Measurements from ENCODE around the gene UNC45B. TPM values are rescaled to one million over a fixed set of nuclear protein-coding genes. Genes with fewer than 3 reads are reported as not detected.

The UNC45B gene
- total and polyA plus RNA-seq, 2 of the 4 experiments (the other 2 are of a cell fraction): not detected

DNA sequence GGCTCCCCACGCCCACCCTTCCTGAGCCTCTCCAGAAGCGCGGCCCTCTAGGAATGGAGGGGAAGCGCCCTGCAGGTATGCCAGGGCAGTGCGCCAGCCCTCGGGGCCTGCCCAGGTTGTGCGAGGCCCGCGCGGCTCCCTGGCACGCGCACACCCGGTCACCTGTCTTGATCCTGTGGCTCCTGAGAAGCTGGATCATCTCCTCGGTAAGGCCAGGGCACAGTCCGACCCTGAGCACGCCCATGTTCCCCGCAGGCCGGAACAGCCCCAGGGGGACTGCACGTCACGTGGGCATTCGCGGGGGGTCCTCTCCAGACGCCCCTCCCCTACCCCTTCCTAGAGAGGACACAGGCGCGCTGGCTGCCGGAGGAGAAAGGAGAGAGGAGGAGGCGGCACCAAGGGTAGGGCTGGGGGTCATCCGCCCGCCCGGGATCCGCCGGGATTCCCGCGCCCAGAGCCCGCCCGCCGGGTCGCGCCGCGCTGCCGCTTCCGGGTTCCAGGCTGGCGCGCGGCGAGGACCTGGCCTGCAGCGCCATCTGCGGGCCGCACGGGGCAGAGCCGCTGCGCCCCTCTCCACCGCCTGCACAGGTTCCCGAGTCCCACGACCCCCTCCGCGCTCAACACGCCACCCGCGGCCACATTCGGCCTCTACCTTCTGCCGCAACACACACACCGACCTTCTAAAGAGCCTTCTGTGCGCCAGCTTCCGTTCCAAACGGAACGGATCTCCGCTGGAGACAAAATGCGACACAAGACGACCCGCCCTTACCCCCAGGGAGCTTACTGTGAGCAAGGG lies 28.0 kb upstream of the UNC45B start, which contains the start of gene RAD51D (continued):
- TF ChIP-seq, protein P1, sequence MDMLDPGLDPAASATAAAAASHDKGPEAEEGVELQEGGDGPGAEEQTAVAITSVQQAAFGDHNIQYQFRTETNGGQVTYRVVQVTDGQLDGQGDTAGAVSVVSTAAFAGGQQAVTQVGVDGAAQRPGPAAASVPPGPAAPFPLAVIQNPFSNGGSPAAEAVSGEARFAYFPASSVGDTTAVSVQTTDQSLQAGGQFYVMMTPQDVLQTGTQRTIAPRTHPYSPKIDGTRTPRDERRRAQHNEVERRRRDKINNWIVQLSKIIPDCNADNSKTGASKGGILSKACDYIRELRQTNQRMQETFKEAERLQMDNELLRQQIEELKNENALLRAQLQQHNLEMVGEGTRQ (IDR thresholded peaks at IDR 0.05; ENCODE audit: low read depth, low read length): peak; percentile 85
- TF ChIP-seq CHD1 (IDR thresholded peaks at IDR 0.05; ENCODE audit: low read depth, low read length) (no peak), NFE2L2 (IDR thresholded peaks at IDR 0.05; ENCODE audit: low read depth, low read length) (no peak), MAFK (IDR thresholded peaks at IDR 0.05; ENCODE audit: low read depth, low read length) (no peak)

DNA sequence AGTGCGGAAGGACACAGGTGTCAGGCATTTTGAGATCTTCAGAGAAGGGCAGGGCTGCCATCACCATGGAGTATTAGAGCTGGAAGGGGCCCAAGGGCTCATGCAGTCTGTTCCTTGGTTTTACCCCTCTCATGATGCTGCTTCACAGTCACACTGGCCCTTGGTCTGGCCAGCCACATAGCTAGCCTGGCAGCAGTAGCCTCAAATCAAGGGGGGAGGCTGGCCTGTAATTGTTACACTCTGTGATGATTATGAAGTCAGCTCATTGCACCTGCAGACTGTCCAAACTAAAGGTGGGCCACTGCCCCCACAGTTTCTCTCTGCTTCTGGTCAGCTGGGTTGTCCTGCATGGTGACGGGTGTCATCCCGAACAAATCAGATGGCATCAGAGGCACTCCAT lies 26.3 kb upstream of the UNC45B start, which contains the start of gene FNDC8:
Gene FNDC8 (plus strand): TSS at position 301 of the 400 bp plus-strand sequence. CDS start 79 bp downstream, at position 380.
- no peak within 1 kb of the TSS for H3K27ac ChIP-seq (ENCODE audit: insufficient read depth, low read length)
- no peak within 1 kb of the TSS for H3K14ac ChIP-seq (replicated peaks; ENCODE audit: low read depth, low read length)
- peaks cover 14 to 24% of the 10 kb centered on the region in 2 experiments; a peak in 3 of 4 replicates for H3K79me1 ChIP-seq (ENCODE audit: low read depth in 1 of 2, low read length in 2 of 2)
- ATAC-seq (ENCODE audit: low read depth) (no peak), DNase-seq (no peak)
- no peak within 1 kb of the TSS for H2BK15ac ChIP-seq (ENCODE audit: low read depth, low read length)
- dilution Hi-C loops (cut with HindIII; ENCODE audit: low sequenced_read_pairs, unreplicated experiment) (no loop called here), in situ Hi-C loops (cut with MboI; ENCODE audit: low sequenced_read_pairs) (loop anchor here (10.0 to 25.0 kb wide), 4 partner anchors 484 to 859 kb away; partner anchors contain the start of genes CCL2 and CCL7), intact Hi-C loops (cut with micrococcal nuclease) (no loop called here)
- H3K4ac ChIP-seq (ENCODE audit: low read depth, low read length): no peak within 1 kb of the TSS; the same call in 1 of the 2 replicates
- no CpG with 5 or more reads among the region's 3 CpGs for WGBS, 2 experiments (ENCODE audit: extremely low coverage in 2 of 2, insufficient read length in 1 of 2)
- H3K4me3 ChIP-seq (ENCODE audit: insufficient read depth, low read depth, low read length): no peak within 1 kb of the TSS
- no peak within 1 kb of the TSS for H4K91ac ChIP-seq (ENCODE audit: insufficient read depth, low read depth, low read length)
- ChIA-PET POLR2A (ENCODE audit: unreplicated experiment) (no interaction called here), CTCF (no interaction called here)
- H2AK9ac ChIP-seq (replicated peaks; ENCODE audit: low read depth, low read length, poor library complexity): peak within 1 kb of the TSS; percentile 11
- H4K8ac ChIP-seq (ENCODE audit: low read depth in 2 of 2, low read length in 2 of 2): no peak within 1 kb of the TSS
- 0 out of 2 replicates have a peak, but pooled peaks cover 3% of the 10 kb centered on the region for H3K4me1 ChIP-seq (ENCODE audit: control insufficient read depth, insufficient read depth, low read length)
- no TSS peak for BruUV-seq (replicated peaks)
- 0 out of 2 replicates have a peak, but pooled peaks cover 6% of the 10 kb centered on the region for H3K9me1 ChIP-seq (ENCODE audit: insufficient read depth, low read length)
- H3K18ac ChIP-seq (ENCODE audit: low read depth, low read length): no peak within 1 kb of the TSS
- H3K9ac ChIP-seq (ENCODE audit: low read depth, low read length): no peak within 1 kb of the TSS
- H2BK5ac ChIP-seq (ENCODE audit: low read depth, low read length, poor library complexity, severe bottlenecking): no peak within 1 kb of the TSS
- peak within 1 kb of the TSS; percentile 62 for H2AK5ac ChIP-seq (ENCODE audit: low read depth, low read length)
- peaks cover 5% of the 10 kb centered on the region; the same call in 1 of the 2 replicates for H3K36me3 ChIP-seq (ENCODE audit: control insufficient read depth, insufficient read depth, low read length)
- H2BK20ac ChIP-seq (ENCODE audit: low read depth, low read length): no peak within 1 kb of the TSS
- no peaks in the 10 kb centered on the region for H4K20me1 ChIP-seq (ENCODE audit: insufficient read depth, low read length)
- H2AFZ ChIP-seq (replicated peaks; ENCODE audit: low read length, poor library complexity): peak within 1 kb of the TSS; percentile 39
- no peak within 1 kb of the TSS for H2BK120ac ChIP-seq (ENCODE audit: low read depth, low read length)
- H3K27me3 ChIP-seq (ENCODE audit: control insufficient read depth, insufficient read depth, low read length): no peaks in the 10 kb centered on the region
- no peak within 1 kb of the TSS for H3K56ac ChIP-seq (ENCODE audit: extremely low read depth, insufficient read depth, low read length)
- H4K5ac ChIP-seq (ENCODE audit: low read depth, low read length): no peak within 1 kb of the TSS
- H3K23ac ChIP-seq (ENCODE audit: low read depth, low read length): no peak within 1 kb of the TSS
- H3K4me2 ChIP-seq (ENCODE audit: low read depth, low read length): no peak within 1 kb of the TSS
- H3K9me3 ChIP-seq (ENCODE audit: control insufficient read depth, insufficient read depth, low read length): no peaks in the 10 kb centered on the region
- TF ChIP-seq FOS (IDR thresholded peaks at IDR 0.05; ENCODE audit: low read depth, low read length) (no peak), CHD1 (IDR thresholded peaks at IDR 0.05; ENCODE audit: low read depth, low read length) (no peak), RCOR1 (IDR thresholded peaks at IDR 0.05; ENCODE audit: insufficient replicate concordance, low read length) (no peak), NFE2L2 (IDR thresholded peaks at IDR 0.05; ENCODE audit: low read depth, low read length) (no peak), POLR2A (IDR thresholded peaks at IDR 0.05; ENCODE audit: low read depth, low read length) (no peak), MAFK (IDR thresholded peaks at IDR 0.05; ENCODE audit: low read depth, low read length) (no peak), MAZ (IDR thresholded peaks at IDR 0.05; ENCODE audit: borderline replicate concordance, low read depth, low read length) (no peak), RAD21 (IDR thresholded peaks at IDR 0.05; ENCODE audit: low read length) (no peak), BHLHE40 (IDR thresholded peaks at IDR 0.05; ENCODE audit: low read depth, low read length) (no peak)
- TF ChIP-seq, protein P2, sequence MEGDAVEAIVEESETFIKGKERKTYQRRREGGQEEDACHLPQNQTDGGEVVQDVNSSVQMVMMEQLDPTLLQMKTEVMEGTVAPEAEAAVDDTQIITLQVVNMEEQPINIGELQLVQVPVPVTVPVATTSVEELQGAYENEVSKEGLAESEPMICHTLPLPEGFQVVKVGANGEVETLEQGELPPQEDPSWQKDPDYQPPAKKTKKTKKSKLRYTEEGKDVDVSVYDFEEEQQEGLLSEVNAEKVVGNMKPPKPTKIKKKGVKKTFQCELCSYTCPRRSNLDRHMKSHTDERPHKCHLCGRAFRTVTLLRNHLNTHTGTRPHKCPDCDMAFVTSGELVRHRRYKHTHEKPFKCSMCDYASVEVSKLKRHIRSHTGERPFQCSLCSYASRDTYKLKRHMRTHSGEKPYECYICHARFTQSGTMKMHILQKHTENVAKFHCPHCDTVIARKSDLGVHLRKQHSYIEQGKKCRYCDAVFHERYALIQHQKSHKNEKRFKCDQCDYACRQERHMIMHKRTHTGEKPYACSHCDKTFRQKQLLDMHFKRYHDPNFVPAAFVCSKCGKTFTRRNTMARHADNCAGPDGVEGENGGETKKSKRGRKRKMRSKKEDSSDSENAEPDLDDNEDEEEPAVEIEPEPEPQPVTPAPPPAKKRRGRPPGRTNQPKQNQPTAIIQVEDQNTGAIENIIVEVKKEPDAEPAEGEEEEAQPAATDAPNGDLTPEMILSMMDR (conservative IDR thresholded peaks at IDR 0.05; ENCODE audit: low read depth, low read length): no peak
- TF ChIP-seq, protein P3, sequence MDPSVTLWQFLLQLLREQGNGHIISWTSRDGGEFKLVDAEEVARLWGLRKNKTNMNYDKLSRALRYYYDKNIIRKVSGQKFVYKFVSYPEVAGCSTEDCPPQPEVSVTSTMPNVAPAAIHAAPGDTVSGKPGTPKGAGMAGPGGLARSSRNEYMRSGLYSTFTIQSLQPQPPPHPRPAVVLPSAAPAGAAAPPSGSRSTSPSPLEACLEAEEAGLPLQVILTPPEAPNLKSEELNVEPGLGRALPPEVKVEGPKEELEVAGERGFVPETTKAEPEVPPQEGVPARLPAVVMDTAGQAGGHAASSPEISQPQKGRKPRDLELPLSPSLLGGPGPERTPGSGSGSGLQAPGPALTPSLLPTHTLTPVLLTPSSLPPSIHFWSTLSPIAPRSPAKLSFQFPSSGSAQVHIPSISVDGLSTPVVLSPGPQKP (IDR thresholded peaks at IDR 0.05; ENCODE audit: borderline replicate concordance, low read depth, low read length): no peak

Data from IMR-90 (cell line).